Fibroblast of gingiva (primary cell): ENCODE data around the gene GJA9.

Experiments used
- DNase-seq: peaks from one replicate; pipeline ENCODE4 v3.0.0-alpha.2; 2011; ENCODE audit warnings: low read depth

The GJA9 gene

GRCh38 chr1:38831731-38832369 is 49.5 kb downstream of the GJA9 start:
- no peak for DNase-seq

DNA sequence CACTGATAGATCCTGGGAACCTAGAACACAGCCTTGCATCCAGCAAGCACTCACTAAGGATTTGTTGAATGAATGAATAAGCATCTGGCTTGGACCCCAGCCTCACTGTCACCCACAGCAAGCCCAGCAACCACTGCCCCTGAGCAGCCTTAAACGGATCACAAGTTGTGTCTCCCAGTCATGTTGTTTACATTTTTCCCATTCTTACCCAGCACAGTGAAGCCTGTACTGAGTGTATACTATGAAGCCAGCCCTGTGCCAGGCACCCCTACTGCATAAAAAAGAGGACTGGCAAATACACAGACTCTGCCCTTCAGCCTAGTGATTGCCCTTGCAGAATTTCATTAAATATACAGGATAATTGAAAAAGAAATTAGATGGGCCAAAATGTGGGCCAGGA is 52.0 kb downstream of the GJA9 start:
- no peak for DNase-seq

DNA sequence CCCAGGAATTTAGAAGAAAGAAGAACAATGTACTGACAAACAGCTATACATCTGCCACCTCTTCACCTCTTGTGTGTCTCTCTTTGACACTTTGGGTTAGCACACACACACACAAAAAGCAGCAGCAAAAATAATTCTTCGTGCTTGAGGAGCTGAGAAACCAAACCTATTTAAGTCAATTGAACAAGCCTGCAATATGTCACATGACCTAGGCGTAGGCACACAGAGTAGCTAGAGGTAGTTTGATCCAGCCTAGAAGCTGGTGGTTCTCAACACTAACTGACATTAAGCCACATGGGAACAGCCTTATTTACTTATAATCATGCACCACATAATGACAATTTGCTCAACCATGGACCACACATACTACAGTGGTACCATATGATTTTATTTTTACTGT is 54.1 kb downstream of the GJA9 start:
- DNase-seq: no peak

DNA sequence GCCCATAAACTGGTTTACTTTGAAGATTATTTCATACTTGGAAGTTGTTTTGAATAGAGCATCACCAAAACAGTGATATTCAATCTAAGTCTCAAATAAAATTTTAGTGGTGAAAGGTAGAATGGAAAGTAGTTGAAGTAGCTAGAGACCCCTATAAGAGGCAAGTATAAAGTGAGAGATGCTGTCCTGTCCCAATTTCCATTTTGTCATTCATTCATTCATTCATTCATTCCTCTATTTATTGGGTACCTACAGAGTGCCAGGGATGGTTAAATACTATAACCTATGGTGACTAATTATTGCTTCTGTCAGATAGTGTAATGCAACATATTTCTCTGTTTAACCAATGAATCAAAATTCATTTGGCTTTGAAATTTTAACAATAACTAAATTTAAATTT is 54.5 kb downstream of the GJA9 start:
- no peak for DNase-seq

DNA sequence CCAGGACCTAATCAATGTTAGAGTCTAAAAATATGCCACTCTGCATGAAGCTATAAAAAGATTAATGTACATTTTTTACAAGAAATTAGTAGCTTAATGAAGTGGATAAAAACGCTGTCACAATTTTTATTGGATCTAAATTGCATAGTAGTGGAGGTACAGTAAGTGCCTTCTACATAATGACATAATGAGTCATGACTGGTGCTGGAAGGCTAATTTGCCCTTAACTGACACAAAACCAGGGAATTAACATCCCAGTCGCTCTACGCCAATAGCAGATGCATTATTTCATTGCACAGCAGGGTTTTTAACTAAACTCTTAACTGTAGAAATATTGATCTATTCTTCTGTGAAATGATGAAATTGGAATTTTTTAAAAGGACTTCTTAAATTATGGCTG is 55.1 kb downstream of the GJA9 start:
- DNase-seq: no peak
